Smooth muscle cell (in vitro differentiated cells): ENCODE results near the gene GAMT. TPM values are rescaled to one million over a fixed set of nuclear protein-coding genes. Genes with fewer than 3 reads are reported as not detected.

Experiments used
- DNase-seq: peaks from one replicate; lab custom pipeline; 2025; ENCODE audit not compliant: unreplicated experiment; lab: John Stamatoyannopoulos, UW
- H2AFZ ChIP-seq: fragments of 200-600 bp; sonication (generic); 2 replicates; pipeline ENCODE4 v1.6.0; 2016; ENCODE audit warnings: antibody characterized with exemption, low read depth, mild to moderate bottlenecking
- H3F3A ChIP-seq: fragments of 200-600 bp; sonication (generic); 2 replicates; pipeline ENCODE4 v1.6.0; 2017; ENCODE audit warnings: antibody characterized with exemption, low read depth
- H3K27ac ChIP-seq: fragments of 200-600 bp; sonication (generic); 2 replicates; pipeline ENCODE4 v1.5.1; 2016; ENCODE audit warnings: low read depth, mild to moderate bottlenecking
- H3K27me3 ChIP-seq: fragments of 200-600 bp; sonication (generic); 2 replicates; pipeline ENCODE4 v1.6.1; 2016; ENCODE audit warnings: low read depth, mild to moderate bottlenecking
- H3K36me3 ChIP-seq: fragments of 200-600 bp; sonication (generic); 2 replicates; pipeline ENCODE4 v1.5.1; 2016; ENCODE audit warnings: low read depth
- H3K4me1 ChIP-seq: fragments of 200-600 bp; sonication (generic); 2 replicates; pipeline ENCODE4 v1.5.1; 2016; ENCODE audit warnings: low read depth
- H3K4me2 ChIP-seq: fragments of 200-600 bp; sonication (generic); 2 replicates; pipeline ENCODE4 v1.6.0; 2016; ENCODE audit warnings: mild to moderate bottlenecking
- H3K4me3 ChIP-seq: fragments of 200-600 bp; sonication (generic); 2 replicates; pipeline ENCODE4 v1.5.1; 2016; ENCODE audit warnings: mild to moderate bottlenecking
- H3K79me2 ChIP-seq: fragments of 200-600 bp; sonication (generic); 2 replicates; pipeline ENCODE4 v1.6.0; 2016; ENCODE audit warnings: low read depth, mild to moderate bottlenecking
- H3K9ac ChIP-seq: fragments of 200-600 bp; sonication (generic); 2 replicates; pipeline ENCODE4 v1.6.0; 2016; ENCODE audit warnings: low read depth
- H3K9me3 ChIP-seq: fragments of 200-600 bp; sonication (generic); replicated peaks from 2 replicates; pipeline ENCODE4 v1.5.1; 2016; ENCODE audit warnings: low read depth
- H4K20me1 ChIP-seq: fragments of 200-600 bp; sonication (generic); 2 replicates; pipeline ENCODE4 v1.6.0; 2016; ENCODE audit warnings: low read depth
- WGBS: methylation state at CpG from one replicate; pipeline ENCODE4 v1.1.7; 2016; ENCODE audit warnings: low lambda C conversion rate; 5-methylcytosine and 5-hydroxymethylcytosine counted together
- polyA plus RNA-seq: library from polyadenylated mRNA; unstranded; fragments of >200 nt; fragmentation: Nextera tagmentation; extraction: Ambion mirVana; gene quantifications from 2 replicates; pipeline ENCODE4 v1.2.1, GENCODE V29; 2016
- total RNA-seq: library from RNA; depleted of rRNA; stranded (reverse); fragments of >200 nt; gene quantifications from 2 replicates; pipeline ENCODE4 v1.2.3, GENCODE V29; 2014
- TF ChIP-seq, protein P1 (sequence below): fragments of 200-600 bp; sonication (generic); IDR thresholded peaks from 2 replicates; pipeline ENCODE4 v1.5.1; 2017; ENCODE audit warnings: borderline replicate concordance, mild to moderate bottlenecking, antibody characterized with exemption; ENCODE audit not compliant: insufficient read depth, poor library complexity, severe bottlenecking

GAMT gene
- total and polyA plus RNA-seq, 2 experiments from 2014 or later = 22.3 to 35.2 TPM

DNA sequence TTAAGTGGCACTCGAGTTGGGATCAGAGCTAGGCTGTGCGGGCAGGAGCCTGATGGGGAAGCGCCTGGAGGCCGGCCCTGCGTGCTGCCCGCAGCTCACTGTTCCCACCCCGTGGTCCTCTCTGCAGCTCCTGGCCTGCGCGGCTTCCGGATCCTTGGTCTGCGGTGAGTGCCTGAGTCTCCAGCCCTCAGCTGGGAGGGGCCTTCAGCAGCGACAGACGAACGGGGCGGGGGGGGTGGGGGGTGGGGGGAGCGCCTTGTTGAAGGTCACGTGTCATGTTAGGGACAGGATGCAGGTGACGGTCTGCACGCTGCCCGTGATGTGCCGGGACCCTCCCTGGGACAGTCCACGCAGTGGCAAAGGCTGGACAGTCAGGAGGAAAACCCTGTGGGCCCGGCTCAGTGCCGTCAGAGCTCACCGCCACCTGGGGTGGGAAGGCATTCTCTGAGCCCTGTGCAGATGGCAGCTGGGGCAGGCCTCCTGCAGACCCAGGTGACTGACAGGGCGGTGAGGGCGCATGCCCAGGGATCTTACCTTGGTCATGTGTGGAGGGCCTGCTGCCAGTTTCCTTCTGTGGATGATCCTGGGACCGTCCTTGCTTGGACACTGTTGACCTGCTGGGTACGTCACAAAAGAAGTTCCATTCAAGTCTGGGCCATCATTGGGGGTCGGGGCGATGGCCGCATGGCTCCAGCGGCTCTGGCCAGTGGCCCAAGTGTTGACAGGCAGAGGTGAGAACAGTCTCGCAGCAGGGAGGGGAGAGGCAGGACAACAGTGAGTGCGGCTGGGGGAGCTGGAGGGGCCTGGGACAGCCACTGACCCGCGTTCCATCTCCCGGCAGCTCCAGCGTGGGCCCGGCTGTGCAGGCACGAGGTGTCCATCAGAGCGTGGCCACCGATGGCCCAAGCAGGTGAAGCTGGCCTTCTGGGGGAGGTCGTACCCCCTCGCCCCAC lies 13.4 kb downstream of the GAMT start:
- Histone ChIP-seq H3F3A (peaks cover 4% of the 10 kb centered on the region), H3K4me3 (no peak overlapping the region), H3K9me3 (no peaks in the 10 kb centered on the region), H2AFZ (no peak overlapping the region), H3K36me3 (no peaks in the 10 kb centered on the region), H3K27me3 (no peaks in the 10 kb centered on the region), H3K4me1 (peaks cover 7% of the 10 kb centered on the region), H3K4me2 (no peak overlapping the region), H3K27ac (no peak overlapping the region), H4K20me1 (peaks cover 1% of the 10 kb centered on the region), H3K9ac (no peak overlapping the region), H3K79me2 (peaks cover 25% of the 10 kb centered on the region)
- 93% methylated on average over 43 of the region's 45 CpGs for WGBS
- DNase-seq = no peak
- TF ChIP-seq, protein P1, sequence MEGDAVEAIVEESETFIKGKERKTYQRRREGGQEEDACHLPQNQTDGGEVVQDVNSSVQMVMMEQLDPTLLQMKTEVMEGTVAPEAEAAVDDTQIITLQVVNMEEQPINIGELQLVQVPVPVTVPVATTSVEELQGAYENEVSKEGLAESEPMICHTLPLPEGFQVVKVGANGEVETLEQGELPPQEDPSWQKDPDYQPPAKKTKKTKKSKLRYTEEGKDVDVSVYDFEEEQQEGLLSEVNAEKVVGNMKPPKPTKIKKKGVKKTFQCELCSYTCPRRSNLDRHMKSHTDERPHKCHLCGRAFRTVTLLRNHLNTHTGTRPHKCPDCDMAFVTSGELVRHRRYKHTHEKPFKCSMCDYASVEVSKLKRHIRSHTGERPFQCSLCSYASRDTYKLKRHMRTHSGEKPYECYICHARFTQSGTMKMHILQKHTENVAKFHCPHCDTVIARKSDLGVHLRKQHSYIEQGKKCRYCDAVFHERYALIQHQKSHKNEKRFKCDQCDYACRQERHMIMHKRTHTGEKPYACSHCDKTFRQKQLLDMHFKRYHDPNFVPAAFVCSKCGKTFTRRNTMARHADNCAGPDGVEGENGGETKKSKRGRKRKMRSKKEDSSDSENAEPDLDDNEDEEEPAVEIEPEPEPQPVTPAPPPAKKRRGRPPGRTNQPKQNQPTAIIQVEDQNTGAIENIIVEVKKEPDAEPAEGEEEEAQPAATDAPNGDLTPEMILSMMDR = no peak

GRCh38 chr19:1386945-1387683 lies 14.2 kb downstream of the GAMT start:
- DNase-seq = no peak
- H4K20me1 ChIP-seq = peaks cover 5% of the 10 kb centered on the region
- TF ChIP-seq, protein P1 = no peak
- H3K27ac ChIP-seq = no peak overlapping the region
- no peak overlapping the region for H3K4me3 ChIP-seq
- no peak overlapping the region for H3K4me2 ChIP-seq
- H3K36me3 ChIP-seq = no peaks in the 10 kb centered on the region
- H3K79me2 ChIP-seq = peaks cover 25% of the 10 kb centered on the region
- no peaks in the 10 kb centered on the region for H3K9me3 ChIP-seq
- peaks cover 6% of the 10 kb centered on the region for H3F3A ChIP-seq
- H3K9ac ChIP-seq = no peak overlapping the region
- WGBS = 95% methylated on average over 39 of the region's 39 CpGs
- H3K4me1 ChIP-seq = peaks cover 7% of the 10 kb centered on the region
- H3K27me3 ChIP-seq = no peaks in the 10 kb centered on the region
- H2AFZ ChIP-seq = no peak overlapping the region

- peaks cover 15% of the 10 kb centered on the region for H3K4me1 ChIP-seq
- H3K9ac ChIP-seq = no peak overlapping the region
- no peak overlapping the region for H3K4me2 ChIP-seq
- no peaks in the 10 kb centered on the region for H3K27me3 ChIP-seq
- H3K27ac ChIP-seq = no peak overlapping the region
- no peaks in the 10 kb centered on the region for H3K9me3 ChIP-seq
- H3K79me2 ChIP-seq = peaks cover 25% of the 10 kb centered on the region
- WGBS = 97% methylated on average over 3 of the region's 3 CpGs
- no peaks in the 10 kb centered on the region for H3K36me3 ChIP-seq
- TF ChIP-seq, protein P1 = no peak
- H3K4me3 ChIP-seq = no peak overlapping the region
- peaks cover 5% of the 10 kb centered on the region for H4K20me1 ChIP-seq
- H3F3A ChIP-seq = peaks cover 8% of the 10 kb centered on the region
- no peak for DNase-seq
- no peak overlapping the region for H2AFZ ChIP-seq
Measured at GRCh38 chr19:1385816-1386215, 15.5 kb downstream of the GAMT start.
